Measurements from ENCODE around the gene ZBTB42.

ZBTB42 gene

DNA sequence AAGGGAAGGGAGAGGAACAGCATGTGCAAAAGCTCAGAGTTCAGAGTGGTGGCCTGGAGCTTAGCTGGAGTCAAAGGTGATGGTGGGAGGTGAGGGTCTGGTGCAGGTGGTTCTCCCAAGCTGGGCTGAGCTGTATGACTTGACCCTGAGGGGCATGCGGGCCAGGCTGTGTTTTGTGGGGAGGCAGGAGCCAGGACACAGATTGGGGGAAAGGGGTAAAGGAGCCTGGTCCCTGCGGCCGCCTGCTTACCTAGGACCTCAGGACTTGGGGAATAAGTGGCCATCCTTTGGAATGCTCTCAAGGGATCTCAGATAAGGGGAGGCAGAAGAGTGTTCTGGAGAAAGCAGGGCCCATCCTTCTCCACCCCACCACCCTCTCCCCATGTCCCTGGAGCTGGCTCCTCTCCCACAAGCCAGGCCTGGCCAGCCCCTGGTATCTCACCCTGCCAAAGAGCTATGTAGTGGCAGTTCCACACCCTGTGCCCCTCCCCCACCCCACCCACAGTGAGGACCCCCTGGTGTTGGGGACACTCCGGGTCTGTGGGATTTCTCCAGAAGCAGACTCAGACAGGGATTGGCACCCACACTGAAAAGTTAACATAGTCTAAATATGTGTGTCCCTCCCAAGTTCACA lies 44.2 kb downstream of the ZBTB42 start:
- DNase-seq = no peak

GRCh38 chr14:104845834-104846441 lies 45.0 kb downstream of the ZBTB42 start:
- no peak for DNase-seq

DNA sequence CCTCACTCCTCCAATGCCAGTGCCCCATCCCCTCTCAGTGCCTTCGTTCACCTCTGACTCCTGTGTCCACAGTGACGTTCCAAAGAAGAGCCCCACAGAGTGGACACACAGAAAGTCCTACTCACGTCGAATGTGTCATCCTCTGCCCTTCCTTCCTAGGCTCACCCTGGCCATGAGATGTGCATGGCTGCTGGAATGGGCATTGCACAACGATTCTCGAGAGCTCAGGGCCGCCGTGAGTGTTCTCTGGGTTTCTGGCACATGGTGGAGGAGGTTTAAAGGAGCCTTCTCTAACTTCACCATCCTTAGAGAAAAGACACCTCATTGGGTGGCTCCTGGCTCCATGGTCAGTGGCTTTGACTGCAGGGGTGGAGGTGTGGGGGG lies 51.4 kb downstream of the ZBTB42 start:
- DNase-seq = no peak
